Measurements from ENCODE around the gene DMRT2.

The DMRT2 gene

GRCh38 chr9:1047591-1048230 is 2.4 kb upstream of the DMRT2 start:
- DNase-seq (ENCODE audit: low read depth), result no peak

GRCh38 chr9:1048231-1048619 is 1.9 kb upstream of the DMRT2 start:
- no peak for DNase-seq (ENCODE audit: low read depth)

- DNase-seq (ENCODE audit: low read depth), result no peak
These were observed 1.3 kb upstream of the DMRT2 start for GRCh38 chr9:1048811-1049210.

- no peak for DNase-seq (ENCODE audit: low read depth)
These were observed 516 bp upstream of the DMRT2 start for GRCh38 chr9:1049641-1050040.

- no peak for DNase-seq (ENCODE audit: low read depth)
These were observed 1.0 kb downstream of the DMRT2 start for GRCh38 chr9:1051210-1051583.

- DNase-seq (ENCODE audit: low read depth), result no peak
These were observed 1.6 kb downstream of the DMRT2 start for GRCh38 chr9:1051584-1052275.

- DNase-seq (ENCODE audit: low read depth), result no peak
These were observed 2.5 kb downstream of the DMRT2 start for GRCh38 chr9:1052365-1053281.

- DNase-seq (ENCODE audit: low read depth), result no peak
These were observed 3.1 kb downstream of the DMRT2 start for GRCh38 chr9:1053282-1053621.

GRCh38 chr9:1053986-1054425 is 3.8 kb downstream of the DMRT2 start:
- DNase-seq (ENCODE audit: low read depth), result no peak

GRCh38 chr9:1055166-1055565 is 5.0 kb downstream of the DMRT2 start:
- no peak for DNase-seq (ENCODE audit: low read depth)

GRCh38 chr9:1057910-1058309 is 7.8 kb downstream of the DMRT2 start:
- DNase-seq (ENCODE audit: low read depth), result no peak

GRCh38 chr9:1058826-1059487 is 8.8 kb downstream of the DMRT2 start:
- no peak for DNase-seq (ENCODE audit: low read depth)

GRCh38 chr9:1065130-1065529 is 15.0 kb downstream of the DMRT2 start:
- no peak for DNase-seq (ENCODE audit: low read depth)

GRCh38 chr9:1070692-1071091 is 20.5 kb downstream of the DMRT2 start:
- no peak for DNase-seq (ENCODE audit: low read depth)

- DNase-seq (ENCODE audit: low read depth), result no peak
These were observed 21.6 kb downstream of the DMRT2 start for GRCh38 chr9:1071730-1072129.

GRCh38 chr9:1073497-1073896 is 23.3 kb downstream of the DMRT2 start:
- no peak for DNase-seq (ENCODE audit: low read depth)

- no peak for DNase-seq (ENCODE audit: low read depth)
These were observed 27.5 kb downstream of the DMRT2 start for GRCh38 chr9:1077616-1078015.

GRCh38 chr9:1083325-1083913 is 33.3 kb downstream of the DMRT2 start:
- DNase-seq (ENCODE audit: low read depth), result no peak

- DNase-seq (ENCODE audit: low read depth), result no peak
These were observed 34.9 kb downstream of the DMRT2 start for GRCh38 chr9:1085086-1085485.

- DNase-seq (ENCODE audit: low read depth), result no peak
These were observed 36.4 kb downstream of the DMRT2 start for GRCh38 chr9:1086517-1086916.

- no peak for DNase-seq (ENCODE audit: low read depth)
These were observed 37.1 kb downstream of the DMRT2 start for GRCh38 chr9:1087120-1087881.

Measured in activated T-cell treated with anti-CD3 and anti-CD28 coated beads for 1 hour (primary cell).